H1 (cell line): ENCODE measurements around the gene GNA12. TPM values are rescaled to one million over a fixed set of nuclear protein-coding genes. Genes with fewer than 3 reads are reported as not detected.

Experiments
- CTCF ChIA-PET: fragments of 300-600 bp; sonication (Branson Sonifier 250); formaldehyde crosslinking; loops from one replicate; lab custom pipeline; 2021; ENCODE audit not compliant: partially characterized antibody; lab: Charles Lee
- POLR2A ChIA-PET: fragments of 300-600 bp; sonication (Branson Sonifier 250); formaldehyde crosslinking; loops from one replicate; lab custom pipeline; 2021; ENCODE audit warnings: inconsistent platforms; ENCODE audit not compliant: partially characterized antibody; lab: Charles Lee
- DNase-seq, 2 experiments: peaks; one replicate each; pipeline versions ENCODE4 v3.0.0 to v3.0.0-alpha.2; 2010 to 2022; ENCODE audit warnings: low spot score in 2 of 2, low read depth in 1 of 2, mixed read lengths in 1 of 2
- FAIRE-seq: peaks from 2 replicates; lab custom pipeline; 2011; peaks lifted over from hg19 to GRCh38; lab: Jason Lieb, UNC
- H2AFZ ChIP-seq: 2 replicates; pipeline ENCODE4 v1.8.1; 2012; ENCODE audit warnings: low read length, inconsistent platforms
- H2AK5ac ChIP-seq: 2 replicates; pipeline ENCODE4 v1.6.1; 2013; ENCODE audit warnings: low read depth, low read length
- H2BK120ac ChIP-seq: replicated peaks from 2 replicates; pipeline ENCODE3; 2013; ENCODE audit warnings: low read depth, low read length, inconsistent platforms
- H2BK12ac ChIP-seq: 2 replicates; pipeline ENCODE4 v1.6.1; 2013; ENCODE audit warnings: low read depth, low read length
- H2BK15ac ChIP-seq: 2 replicates; pipeline ENCODE4 v1.6.1; 2013; ENCODE audit warnings: low read length
- H2BK20ac ChIP-seq: 2 replicates; pipeline ENCODE4 v1.6.1; 2013; ENCODE audit warnings: low read length
- H2BK5ac ChIP-seq: 2 replicates; pipeline ENCODE4 v1.6.1; 2013; ENCODE audit warnings: low read depth, low read length
- H3K14ac ChIP-seq: 2 replicates; pipeline ENCODE4 v1.6.1; 2013; ENCODE audit warnings: inconsistent platforms; ENCODE audit not compliant: insufficient read length
- H3K18ac ChIP-seq: 2 replicates; pipeline ENCODE4 v1.6.1; 2013; ENCODE audit warnings: low read length; ENCODE audit errors: extremely low read depth
- H3K23ac ChIP-seq: 2 replicates; pipeline ENCODE4 v1.6.1; 2013; ENCODE audit warnings: inconsistent platforms; ENCODE audit not compliant: insufficient read length
- H3K23me2 ChIP-seq: 2 replicates; pipeline ENCODE4 v1.6.1; 2013; ENCODE audit warnings: low read depth, low read length
- H3K27ac ChIP-seq: 2 replicates; pipeline ENCODE4 v1.6.1; 2011; ENCODE audit warnings: low read depth, low read length, inconsistent platforms
- H3K27me3 ChIP-seq, 4 experiments: replicated peaks in 1 of 4; 1 replicate in 1 of 4; 2 replicates in 3 of 4; pipeline versions ENCODE4 v1.6.1 to v1.8.1; 2011 to 2013; ENCODE audit warnings: low read length in 3 of 4, mild to moderate bottlenecking in 3 of 4, inconsistent platforms in 2 of 4, mixed read lengths in 2 of 4, moderate library complexity in 1 of 4; ENCODE audit not compliant: control insufficient read depth in 3 of 4, insufficient read depth in 3 of 4; ENCODE audit errors: extremely low read depth in 1 of 4
- H3K36me3 ChIP-seq, 4 experiments: 2 replicates each; pipeline versions ENCODE4 v1.6.1 to v1.8.1; 2011 to 2013; ENCODE audit warnings: mild to moderate bottlenecking in 4 of 4, low read length in 3 of 4, moderate library complexity in 2 of 4, control low read depth in 1 of 4, inconsistent platforms in 1 of 4; ENCODE audit not compliant: insufficient read depth in 4 of 4, control insufficient read depth in 2 of 4
- H3K4ac ChIP-seq: replicated peaks from 2 replicates; pipeline ENCODE3; 2013; ENCODE audit warnings: low read length, low read depth, mixed read lengths, inconsistent platforms; ENCODE audit not compliant: insufficient read length
- H3K4me1 ChIP-seq, 4 experiments: replicated peaks in 1 of 4; 1 replicate in 1 of 4; 2 replicates in 3 of 4; pipeline versions ENCODE4 v1.6.1 to v1.8.1; 2011 to 2013; ENCODE audit warnings: low read length in 3 of 4, inconsistent platforms in 2 of 4, mixed read lengths in 1 of 4; ENCODE audit not compliant: insufficient read depth in 4 of 4, control insufficient read depth in 3 of 4
- H3K4me2 ChIP-seq, 2 experiments: 2 replicates each; pipeline versions ENCODE4 v1.6.1 to v1.8.1; 2011 to 2013; ENCODE audit warnings: low read depth in 2 of 2, low read length in 2 of 2, control low read depth in 1 of 2, inconsistent platforms in 1 of 2, mild to moderate bottlenecking in 1 of 2; ENCODE audit not compliant: insufficient read depth in 1 of 2
- H3K4me3 ChIP-seq, 4 experiments: fragments of 200-600, 300-600 bp in 1 of 4; sonication (generic), shearing (Covaris generic), sonication (Bioruptor Twin) in 1 of 4; 2 replicates each; pipeline versions ENCODE4 v1.5.1 to v1.8.1; 2011 to 2016; ENCODE audit warnings: low read length in 4 of 4, low read depth in 3 of 4, control low read depth in 2 of 4, inconsistent platforms in 2 of 4, mild to moderate bottlenecking in 2 of 4, mixed read lengths in 1 of 4, moderate library complexity in 1 of 4; ENCODE audit not compliant: insufficient read depth in 2 of 4; ENCODE audit errors: extremely low read depth in 1 of 4
- H3K56ac ChIP-seq: replicated peaks from 2 replicates; pipeline ENCODE3; 2013; ENCODE audit warnings: low read depth, mild to moderate bottlenecking, mixed read lengths, low read length, inconsistent platforms; ENCODE audit not compliant: insufficient read length
- H3K79me1 ChIP-seq: 2 replicates; pipeline ENCODE4 v1.6.1; 2013; ENCODE audit warnings: low read depth, low read length, control low read depth
- H3K79me2 ChIP-seq, 2 experiments: 2 replicates each; pipeline versions ENCODE4 v1.6.1 to v1.8.1; 2012 to 2013; ENCODE audit warnings: low read length in 2 of 2, mild to moderate bottlenecking in 2 of 2, inconsistent platforms in 1 of 2; ENCODE audit not compliant: insufficient read depth in 2 of 2, control insufficient read depth in 1 of 2
- H3K9ac ChIP-seq, 4 experiments: replicated peaks in 1 of 4; 1 replicate in 1 of 4; 2 replicates in 3 of 4; pipeline versions ENCODE4 v1.6.1 to v1.8.1; 2011 to 2013; ENCODE audit warnings: low read depth in 3 of 4, low read length in 3 of 4, control low read depth in 2 of 4, mild to moderate bottlenecking in 2 of 4, moderate library complexity in 2 of 4, inconsistent platforms in 1 of 4; ENCODE audit errors: extremely low read depth in 1 of 4
- H3K9me3 ChIP-seq, 2 experiments: 2 replicates each; pipeline versions ENCODE4 v1.6.1 to v1.8.1; 2012 to 2013; ENCODE audit warnings: mild to moderate bottlenecking in 2 of 2, moderate library complexity in 2 of 2, control low read depth in 1 of 2, inconsistent platforms in 1 of 2, low read depth in 1 of 2, low read length in 1 of 2, mixed read lengths in 1 of 2; ENCODE audit not compliant: insufficient read depth in 2 of 2
- H4K20me1 ChIP-seq, 2 experiments: replicated peaks in 1 of 2; 2 replicates each; pipeline versions ENCODE3 to v1.8.1; 2011 to 2013; ENCODE audit warnings: inconsistent platforms in 2 of 2, low read length in 2 of 2, mild to moderate bottlenecking in 1 of 2; ENCODE audit not compliant: insufficient read depth in 2 of 2, control insufficient read depth in 1 of 2
- H4K5ac ChIP-seq: 2 replicates; pipeline ENCODE4 v1.6.1; 2013; ENCODE audit warnings: low read length, low read depth, mixed read lengths, inconsistent platforms; ENCODE audit not compliant: insufficient read length
- H4K8ac ChIP-seq: 2 replicates; pipeline ENCODE4 v1.8.0; 2013; ENCODE audit warnings: mild to moderate bottlenecking, moderate library complexity, low read length, inconsistent platforms; ENCODE audit not compliant: insufficient read depth; ENCODE audit errors: extremely low read depth
- H4K91ac ChIP-seq: replicated peaks from 2 replicates; pipeline ENCODE3; 2013; ENCODE audit warnings: low read length, mixed read lengths, inconsistent platforms; ENCODE audit not compliant: insufficient read length
- BRCA1 ChIP-seq: IDR thresholded peaks from 2 replicates; pipeline ENCODE4 v1.6.1; 2012; ENCODE audit warnings: low read depth, low read length, improper control_type of control experiment
- CHD1 ChIP-seq: IDR thresholded peaks from 2 replicates; pipeline ENCODE4 v1.6.1; 2012; ENCODE audit warnings: low read depth, low read length, improper control_type of control experiment
- EZH2 ChIP-seq: fragments of 200-600 bp; sonication (generic); IDR thresholded peaks from 2 replicates; pipeline ENCODE4 v1.7.1; 2012; ENCODE audit warnings: low read depth, mild to moderate bottlenecking, moderate library complexity, low read length, inconsistent platforms; ENCODE audit not compliant: severe bottlenecking
- RBBP5 ChIP-seq: IDR thresholded peaks from 2 replicates; pipeline ENCODE4 v1.7.1; 2012; ENCODE audit warnings: low read depth, mild to moderate bottlenecking, inconsistent platforms, low read length, moderate library complexity, borderline replicate concordance
- RFX5 ChIP-seq: IDR thresholded peaks from 2 replicates; pipeline ENCODE4 v1.6.1; 2011; ENCODE audit warnings: low read depth, low read length, improper control_type of control experiment, borderline replicate concordance
- SP2 ChIP-seq: IDR thresholded peaks from 2 replicates; pipeline ENCODE4 v1.6.1; 2012; ENCODE audit warnings: mild to moderate bottlenecking, low read length, inconsistent platforms
- TEAD4 ChIP-seq: IDR thresholded peaks from 2 replicates; pipeline ENCODE4 v1.6.1; 2012; ENCODE audit warnings: low read depth, low read length, inconsistent platforms, mixed read lengths
- USF2 ChIP-seq: IDR thresholded peaks from 2 replicates; pipeline ENCODE4 v1.6.1; 2011; ENCODE audit warnings: low read length, improper control_type of control experiment
- ZNF274 ChIP-seq: IDR thresholded peaks from 2 replicates; pipeline ENCODE4 v1.7.0; 2012; ENCODE audit warnings: low read length, borderline replicate concordance; ENCODE audit errors: extremely low read depth
- WGBS, 2 experiments: shearing (Covaris generic) in 1 of 2; methylation state at CpG; one replicate each; pipeline versions ENCODE4 v1.1.6 to v1.1.7; 2013 to 2015; ENCODE audit warnings: low lambda C conversion rate in 2 of 2, mixed read lengths in 2 of 2, inconsistent platforms in 1 of 2, low coverage in 1 of 2, missing lambda C conversion rate in 1 of 2; ENCODE audit not compliant: insufficient replicate concordance in 2 of 2, insufficient coverage in 1 of 2, insufficient read length in 1 of 2; ENCODE audit errors: extremely low coverage in 1 of 2, missing lambda C conversion rate in 1 of 2; 5-methylcytosine and 5-hydroxymethylcytosine counted together
- polyA plus RNA-seq, 7 experiments: library from polyadenylated mRNA; depleted of rRNA in 3 of 7; stranded (reverse) in 5 of 7; unstranded in 2 of 7; fragments of >200 nt in 5 of 7; fragments of 200-250 nt in 2 of 7; gene quantifications; 1 replicate in 5 of 7; 2 replicates in 1 of 7; 4 replicates in 1 of 7; pipeline versions ENCODE4 v1.2.1 to v1.2.3, GENCODE V29; 2011 to 2013; ENCODE audit warnings: missing spikeins in 2 of 7, mixed read lengths in 2 of 7
- total RNA-seq: library from RNA; stranded (reverse); fragmentation: NEBNext Ultra II Directional; extraction: Animal tissue kit (Norgen Biotek cat#: 25700); gene quantifications from 2 replicates; pipeline ENCODE4 v1.2.1, GENCODE V29; 2021

The GNA12 gene
- total and polyA plus RNA-seq, 2 of the 8 experiments (the other 6 are each of a cell fraction or from before 2014, with no cell fraction given): 96.5 to 109 TPM

GRCh38 chr7:2686101-2686500 is 158.0 kb downstream of the GNA12 start:
- FAIRE-seq (no peak), DNase-seq (no peak)
- Histone ChIP-seq H2BK12ac (no peak overlapping the region), H3K18ac (no peak overlapping the region), H4K5ac (no peak overlapping the region), H3K9me3 (no peaks in the 10 kb centered on the region; a peak in 1 of 4 replicates), H2AFZ (no peak overlapping the region), H3K27me3 (peaks cover 7 to 34% (median 30%) of the 10 kb centered on the region in 4 experiments), H3K79me2 (no peaks in the 10 kb centered on the region), H2AK5ac (no peak overlapping the region), H2BK15ac (no peak overlapping the region), H4K8ac (no peak overlapping the region), H3K23ac (no peak overlapping the region), H2BK120ac (no peak overlapping the region), H3K4me3 (no peak overlapping the region), H3K56ac (no peak overlapping the region), H2BK20ac (no peak overlapping the region), H3K9ac (no peak overlapping the region), H3K36me3 (no peaks in the 10 kb centered on the region; a peak in 1 of 8 replicates), H3K27ac (no peak overlapping the region), H3K4ac (no peak overlapping the region), H3K79me1 (peaks cover 2% of the 10 kb centered on the region; the same call in 1 of the 2 replicates), H3K23me2 (peaks cover 3% of the 10 kb centered on the region; the same call in 1 of the 2 replicates), H3K14ac (no peak overlapping the region), H3K4me1 (peaks cover 0 to 11% (median 8%) of the 10 kb centered on the region in 4 experiments; a peak in 5 of 7 replicates), H2BK5ac (no peak overlapping the region), H3K4me2 (no peak overlapping the region), H4K20me1 (no peaks in the 10 kb centered on the region), H4K91ac (no peak overlapping the region)
- ChIA-PET CTCF (interaction anchor here (1.5 to 1.9 kb wide), 2 partner anchors 24 to 118 kb away, joined by 4 to 7 read pairs; no protein-coding TSS in a partner anchor), POLR2A (no interaction called here)
- WGBS, 2 experiments: 96% methylated on average over 14 of the region's 14 CpGs; no CpG with 5 or more reads in 1 of the 2 experiments
- TF ChIP-seq ZNF274 (no peak), BRCA1 (no peak), USF2 (no peak), TEAD4 (no peak), RBBP5 (no peak), CHD1 (no peak), RFX5 (no peak), SP2 (no peak), EZH2 (no peak)
